Right atrium auricular region (tissue), 2 donors: Measurements from ENCODE around the gene GPR18. TPM values are rescaled to one million over a fixed set of nuclear protein-coding genes. Genes with fewer than 3 reads are reported as not detected.
"Not testable (repeated sequence)": the region's sequence is repeated elsewhere in the genome, so short reads cannot be mapped to it uniquely, and the experiment has no call there.

Source experiments
- DNase-seq: peaks from one replicate; pipeline ENCODE4 v3.0.0-alpha.2; 2019; ENCODE audit warnings: low spot score
- H3K27ac ChIP-seq, 2 donors: fragments of 200-600 bp; sonication (generic); 1 replicate in 1 of 2; 2 replicates in 1 of 2; pipeline ENCODE4 v1.5.1; 2016 to 2019
- H3K27me3 ChIP-seq, 2 donors: fragments of 200-600 bp; sonication (generic); one replicate each; pipeline versions ENCODE4 v1.5.1 to v1.6.0; 2017 to 2019
- H3K36me3 ChIP-seq: fragments of 200-600 bp; sonication (generic); one replicate; pipeline ENCODE4 v1.5.1; 2016
- H3K4me1 ChIP-seq, 2 donors: fragments of 200-600 bp; sonication (generic); one replicate each; pipeline versions ENCODE4 v1.5.1 to v1.6.0; 2017 to 2019
- H3K4me3 ChIP-seq, 2 donors: fragments of 200-600 bp; sonication (generic); 1 replicate in 1 of 2; 2 replicates in 1 of 2; pipeline ENCODE4 v1.5.1; 2017 to 2019; ENCODE audit warnings: mild to moderate bottlenecking in 1 of 2, moderate library complexity in 1 of 2
- H3K9me3 ChIP-seq, 2 donors: fragments of 200-600 bp; sonication (generic); one replicate each; pipeline ENCODE4 v1.5.1; 2019
- CTCF ChIP-seq, 2 donors: fragments of 200-600 bp; sonication (generic); IDR thresholded peaks; one replicate each; pipeline ENCODE4 v1.5.1; 2019; ENCODE audit warnings: antibody characterized with exemption in 2 of 2
- total RNA-seq, 2 donors: library from RNA; depleted of rRNA; stranded (reverse); fragments of >200 nt; gene quantifications; one replicate each; pipeline ENCODE4 v1.1.0, GENCODE V29; 2016

Gene GPR18
- total RNA-seq, 2 donors from 2014 or later = 0.28 TPM; not detected in 1

- H3K36me3 ChIP-seq = peaks cover 19% of the 10 kb centered on the region
- no peak for TF ChIP-seq CTCF (IDR thresholded peaks at IDR 0.05)
These were observed 20.1 kb downstream of the GPR18 start for GRCh38 chr13:99237981-99238662.

GRCh38 chr13:99231721-99232120 is 26.5 kb downstream of the GPR18 start:
- Histone ChIP-seq H3K27ac (no peak overlapping the region), H3K27me3 (no peaks in the 10 kb centered on the region), H3K9me3 (no peaks in the 10 kb centered on the region), H3K36me3 (no peaks in the 10 kb centered on the region), H3K4me1 (peaks cover 0 to 32% of the 10 kb centered on the region in 2 donors), H3K4me3 (no peak overlapping the region)
- DNase-seq = no peak
- no peak for TF ChIP-seq CTCF (IDR thresholded peaks at IDR 0.05)

More at GRCh38 chr13:99237981-99238662, 20.1 kb downstream of the GPR18 start:
- Histone ChIP-seq H3K4me3 (no peak overlapping the region), H3K4me1 (no peaks in the 10 kb centered on the region), H3K9me3 (no peaks in the 10 kb centered on the region), H3K27ac (no peak overlapping the region), H3K27me3 (no peaks in the 10 kb centered on the region)
- no peak for DNase-seq

- no peak overlapping the region for H3K4me3 ChIP-seq
- no peaks in the 10 kb centered on the region for H3K9me3 ChIP-seq
- peak overlapping the region in 1 of 2 donors; percentile 19 for H3K27ac ChIP-seq
- TF ChIP-seq CTCF (IDR thresholded peaks at IDR 0.05) = no peak
- no peaks in the 10 kb centered on the region for H3K36me3 ChIP-seq
- no peak for DNase-seq
- peaks cover 0 to 37% of the 10 kb centered on the region in 2 donors for H3K4me1 ChIP-seq
- H3K27me3 ChIP-seq = no peaks in the 10 kb centered on the region
These were observed 27.2 kb downstream of the GPR18 start for GRCh38 chr13:99230991-99231390.

DNA sequence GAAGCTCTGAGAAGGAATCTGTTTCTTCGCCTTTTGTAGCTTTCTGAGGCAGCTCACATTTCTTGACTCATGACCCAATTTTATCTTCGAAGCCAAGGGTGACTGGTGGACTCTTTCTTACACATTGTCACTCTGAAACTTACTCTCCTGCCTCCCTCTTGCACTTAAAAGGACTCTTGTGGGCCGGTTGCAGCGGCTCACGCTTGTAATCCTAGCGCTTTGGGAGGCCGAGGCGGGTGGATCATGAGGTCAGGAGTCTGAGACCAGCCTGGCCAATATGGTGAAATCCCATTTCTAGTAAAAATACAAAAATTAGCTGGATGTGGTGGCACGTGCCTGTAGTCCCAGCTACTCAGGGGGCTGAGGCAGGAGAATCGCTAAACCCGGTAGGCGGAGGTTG is 27.6 kb downstream of the GPR18 start:
- not testable (repeated sequence) for H3K4me3 ChIP-seq, H3K9me3 ChIP-seq, H3K36me3 ChIP-seq, H3K27me3 ChIP-seq, DNase-seq
- Histone ChIP-seq H3K4me1 (peaks cover 0 to 41% of the 10 kb centered on the region in 2 donors), H3K27ac (peak overlapping the region in 1 of 2 donors; percentile 19)

GRCh38 chr13:99228737-99229691 is 29.2 kb downstream of the GPR18 start:
- TF ChIP-seq CTCF (IDR thresholded peaks at IDR 0.05) = no peak
- DNase-seq = no peak
- no peaks in the 10 kb centered on the region for H3K27me3 ChIP-seq
- no peaks in the 10 kb centered on the region for H3K9me3 ChIP-seq
- H3K4me3 ChIP-seq = no peak overlapping the region
- H3K27ac ChIP-seq = peak overlapping the region in 1 of 2 donors; percentile 54
- H3K36me3 ChIP-seq = no peaks in the 10 kb centered on the region
- peaks cover 0 to 45% of the 10 kb centered on the region in 2 donors for H3K4me1 ChIP-seq
